Adrenal gland (tissue), 12 donors: ENCODE measurements around the gene IL1RN. TPM values are rescaled to one million over a fixed set of nuclear protein-coding genes. Genes with fewer than 3 reads are reported as not detected.

Experiments used
- DNase-seq, 7 donors: peaks; one replicate each; pipeline ENCODE4 v3.0.0-alpha.2; 2019 to 2020
- H3K27ac ChIP-seq, 5 donors: fragments of 200-600 bp; sonication (generic) in 4 of 5; 1 replicate in 3 of 5; 2 replicates in 2 of 5; pipeline versions ENCODE4 v1.5.1 to v1.8.0; 2016 to 2020; ENCODE audit warnings: mild to moderate bottlenecking in 1 of 5
- H3K27me3 ChIP-seq: fragments of 200-600 bp; 2 replicates; pipeline ENCODE4 v1.8.0; 2021
- H3K36me3 ChIP-seq, 2 donors: fragments of 200-600 bp; replicated peaks in 1 of 2; 1 replicate in 1 of 2; 2 replicates in 1 of 2; pipeline versions ENCODE4 v1.5.1 to v1.8.0; 2018 to 2022
- H3K4me1 ChIP-seq, 2 donors: fragments of 200-600 bp; replicated peaks in 1 of 2; 1 replicate in 1 of 2; 2 replicates in 1 of 2; pipeline versions ENCODE4 v1.5.1 to v1.8.0; 2018 to 2021
- H3K4me3 ChIP-seq, 4 donors: fragments of 200-600 bp; sonication (generic) in 3 of 4; one replicate each; pipeline ENCODE4 v1.5.1; 2016 to 2018
- H3K9me3 ChIP-seq, 3 donors: fragments of 200-600 bp; sonication (generic) in 1 of 3; replicated peaks in 1 of 3; 1 replicate in 2 of 3; 2 replicates in 1 of 3; pipeline versions ENCODE4 v1.5.1 to v1.8.0; 2016 to 2021
- CTCF ChIP-seq, 6 experiments: fragments of 450-650 bp in 4 of 6; fragments of 200-600 bp in 2 of 6; sonication (generic) in 1 of 6; IDR thresholded peaks; 1 replicate in 5 of 6; 2 replicates in 1 of 6; pipeline versions ENCODE4 v1.5.1 to v1.8.0; 2016 to 2021; ENCODE audit warnings: antibody characterized with exemption in 6 of 6, mild to moderate bottlenecking in 2 of 6, moderate library complexity in 1 of 6
- POLR2A ChIP-seq, 2 donors: fragments of 450-650 bp; IDR thresholded peaks; one replicate each; pipeline ENCODE4 v1.6.1; 2017; ENCODE audit warnings: antibody characterized with exemption in 2 of 2, mild to moderate bottlenecking in 2 of 2, moderate library complexity in 1 of 2
- WGBS, 4 donors: extraction: QIAGEN DNeasy Blood & Tissue Kit in 2 of 4; methylation state at CpG; one replicate each; pipeline versions ENCODE4 v1.1.5 to v1.1.7; 2013 to 2017; 5-methylcytosine and 5-hydroxymethylcytosine counted together
- intact Hi-C, 2 donors: fragments of 100-400 bp; cut with DNase I; formaldehyde crosslinking; loops; one replicate each; pipeline versions ENCODE4 v1.14.1 to v1.15.0; 2022 to 2023
- polyA plus RNA-seq, 3 donors: library from polyadenylated mRNA; stranded (reverse); fragments of 200-250 nt in 2 of 3; fragments of 350-450 nt in 1 of 3; fragmentation: Illumina TruSeq in 1 of 3; extraction: RNeasy Lipid Tissue Mini Kit (QIAGEN cat#74804) in 1 of 3; gene quantifications; one replicate each; pipeline ENCODE4 v1.2.3, GENCODE V29; 2013 to 2014
- total RNA-seq, 9 donors: library from RNA; depleted of rRNA in 4 of 9; stranded (reverse); fragments of >200 nt in 4 of 9; fragments of 120-200 nt in 1 of 9; fragmentation: NEBNext Ultra II Directional in 1 of 9; extraction: Animal tissue kit (Norgen Biotek cat#: 25700) in 1 of 9; gene quantifications; one replicate each; pipeline versions ENCODE4 v1.1.0 to v1.2.4, GENCODE V29; 2013 to 2023
- donor health status: healthy with polysubstance abuse.
- donor health status: Bipolar disorder and iron deficiency.
- donor health status: DM: yes; HTN: yes; CAD: no.
- donor health status: DM: no; HTN: no; CAD: no.
- donor health status: DM: no; HTN: no; CAD: no.
- donor health status: DM: yes; HTN: yes; CAD: no.

Gene IL1RN
- total and polyA plus RNA-seq, 12 donors, result 0.22 to 6.1 (median 1.2) TPM; not detected in 2

- H3K36me3 ChIP-seq, result no peaks in the 10 kb centered on the region
- H3K27ac ChIP-seq, result no peak overlapping the region
- no peak for DNase-seq
- H3K4me3 ChIP-seq, result no peak overlapping the region
- H3K9me3 ChIP-seq, result no peaks in the 10 kb centered on the region
- TF ChIP-seq POLR2A (IDR thresholded peaks at IDR 0.05) (no peak), CTCF (IDR thresholded peaks at IDR 0.05) (no peak)
- no peaks in the 10 kb centered on the region for H3K27me3 ChIP-seq
- 72 to 76% (median 74%) methylated on average over 4 of the region's 4 CpGs for WGBS, 4 donors
- H3K4me1 ChIP-seq, result peaks cover 32 to 41% of the 10 kb centered on the region in 2 donors
- intact Hi-C loops, result no loop called here
These were observed 5.0 kb upstream of the IL1RN start for GRCh38 chr2:113122364-113122763.

- 77 to 89% (median 84%) methylated on average over 3 of the region's 3 CpGs for WGBS, 4 donors
- intact Hi-C loops, result no loop called here
- Histone ChIP-seq H3K36me3 (no peaks in the 10 kb centered on the region), H3K4me1 (peaks cover 32 to 39% of the 10 kb centered on the region in 2 donors), H3K27me3 (no peaks in the 10 kb centered on the region), H3K27ac (peak overlapping the region in 2 of 5 donors; percentile 77 to 90), H3K4me3 (no peak overlapping the region), H3K9me3 (no peaks in the 10 kb centered on the region)
- DNase-seq, result no peak
- TF ChIP-seq CTCF (IDR thresholded peaks at IDR 0.05) (no peak), POLR2A (IDR thresholded peaks at IDR 0.05) (no peak)
These were observed 3.7 kb upstream of the IL1RN start for GRCh38 chr2:113123726-113124125.

GRCh38 chr2:113124181-113124961 lies 3.0 kb upstream of the IL1RN start:
- intact Hi-C loops, result no loop called here
- Histone ChIP-seq H3K4me1 (peaks cover 32 to 39% of the 10 kb centered on the region in 2 donors), H3K27me3 (no peaks in the 10 kb centered on the region), H3K36me3 (no peaks in the 10 kb centered on the region), H3K4me3 (peak overlapping the region in 1 of 4 donors; percentile 43), H3K9me3 (no peaks in the 10 kb centered on the region), H3K27ac (peak overlapping the region in 4 of 5 donors; percentile 54 to 90 (median 76))
- TF ChIP-seq POLR2A (IDR thresholded peaks at IDR 0.05) (peak in 1 of 2 donors; percentile 40), CTCF (IDR thresholded peaks at IDR 0.05) (no peak)
- 36 to 45% (median 38%) methylated on average over 12 of the region's 12 CpGs for WGBS, 4 donors
- DNase-seq, result peak in 5 of 7 donors; percentile 54 to 68 (median 67)

GRCh38 chr2:113124984-113125855 lies 2.2 kb upstream of the IL1RN start:
- peak overlapping the region in 4 of 5 donors; percentile 54 to 90 (median 76) for H3K27ac ChIP-seq
- TF ChIP-seq CTCF (IDR thresholded peaks at IDR 0.05) (no peak), POLR2A (IDR thresholded peaks at IDR 0.05) (no peak)
- no peaks in the 10 kb centered on the region for H3K36me3 ChIP-seq
- no peaks in the 10 kb centered on the region for H3K9me3 ChIP-seq
- intact Hi-C loops, result loop anchor here in 1 of 2 donors (5.0 kb wide), 1 partner anchor 43 kb away; no protein-coding TSS in a partner anchor
- peak overlapping the region in 1 of 4 donors; percentile 43 for H3K4me3 ChIP-seq
- peaks cover 32 to 39% of the 10 kb centered on the region in 2 donors for H3K4me1 ChIP-seq
- H3K27me3 ChIP-seq, result no peaks in the 10 kb centered on the region
- 28 to 38% (median 33%) methylated on average over 6 of the region's 6 CpGs for WGBS, 4 donors
- peak in 2 of 7 donors; percentile 50 to 53 for DNase-seq
